Prostate gland (tissue), 2 donors: ENCODE data around the gene ECSIT.

Source experiments
- CTCF ChIP-seq, 4 experiments: fragments of 200-600 bp in 2 of 4; fragments of 450-650 bp in 2 of 4; sonication (generic) in 2 of 4; IDR thresholded peaks; 1 replicate in 3 of 4; 2 replicates in 1 of 4; pipeline ENCODE4 v1.5.1; 2016 to 2019; ENCODE audit warnings: antibody characterized with exemption in 4 of 4, mild to moderate bottlenecking in 2 of 4, moderate library complexity in 2 of 4
- POLR2A ChIP-seq: fragments of 450-650 bp; IDR thresholded peaks from one replicate; pipeline ENCODE4 v1.6.1; 2016; ENCODE audit warnings: antibody characterized with exemption, mild to moderate bottlenecking
- POLR2AphosphoS5 ChIP-seq: sonication (generic); formaldehyde crosslinking; IDR thresholded peaks from one replicate; pipeline ENCODE4 v1.6.1; 2017; ENCODE audit warnings: antibody characterized with exemption

GRCh38 chr19:11495885-11496284, 33.0 kb downstream of the ECSIT start:
- TF ChIP-seq CTCF (IDR thresholded peaks at IDR 0.05): no peak
- no peak for TF ChIP-seq POLR2AphosphoS5
- no peak for TF ChIP-seq POLR2A
